HFF-Myc (cell line): ENCODE measurements around the gene SCRG1.

ENCODE experiments used
- DNase-seq: peaks from one replicate; pipeline ENCODE4 v3.0.0-alpha.2; 2011; ENCODE audit warnings: low read depth; ENCODE audit errors: extremely low read depth
- H3K4me3 ChIP-seq: replicated peaks from 2 replicates; pipeline ENCODE4 v1.5.1; 2011; ENCODE audit warnings: low read depth, mild to moderate bottlenecking, control low read depth, low read length
- CTCF ChIP-seq: IDR thresholded peaks from 2 replicates; pipeline ENCODE4 v1.5.1; 2012; ENCODE audit warnings: mild to moderate bottlenecking, low read depth, low read length, control low read depth; ENCODE audit errors: missing control alignments

The SCRG1 gene

DNA sequence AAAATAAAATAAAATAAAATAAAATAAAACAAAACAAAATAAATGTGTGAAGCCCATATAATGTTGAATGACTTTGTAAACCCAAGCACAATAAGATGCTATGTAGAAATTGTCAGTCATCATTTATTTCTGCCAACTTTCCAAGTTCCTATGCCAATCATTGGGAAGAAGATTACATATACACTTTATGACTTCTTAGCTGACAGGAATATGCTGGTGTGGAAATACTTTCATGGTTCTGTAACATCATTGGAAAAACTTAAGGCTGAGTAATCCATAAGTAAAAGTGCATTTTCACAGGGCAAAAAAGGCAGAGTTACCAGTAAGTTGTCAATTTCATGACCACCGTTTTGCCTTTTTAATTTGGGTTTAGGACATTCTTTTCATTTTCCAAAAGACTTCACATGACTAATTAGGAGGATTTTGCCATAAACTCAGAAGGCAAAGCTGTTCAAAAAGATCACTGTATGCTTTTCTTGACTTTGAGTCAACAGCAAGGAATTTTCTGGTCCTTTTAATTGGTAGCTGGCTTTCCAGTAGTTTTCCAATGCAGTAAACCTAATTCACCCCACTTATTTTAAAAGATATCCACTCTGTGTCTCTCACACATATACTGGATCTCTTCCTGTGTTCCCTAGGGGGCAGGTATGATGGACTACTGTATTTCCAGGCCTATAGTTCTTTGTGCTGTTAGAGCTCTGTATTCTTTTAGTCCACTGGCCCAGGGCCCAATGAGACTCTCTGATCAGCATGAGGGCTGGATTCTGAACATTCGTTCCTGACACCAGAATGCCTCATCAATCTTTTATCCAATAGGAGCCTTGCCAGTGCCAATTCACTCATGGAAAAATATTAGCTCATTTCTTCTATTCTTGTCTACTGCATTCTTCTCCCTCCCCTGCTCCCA lies 26.2 kb upstream of the SCRG1 start:
- DNase-seq = no peak
- no peak overlapping the region for H3K4me3 ChIP-seq
- TF ChIP-seq CTCF = no peak

DNA sequence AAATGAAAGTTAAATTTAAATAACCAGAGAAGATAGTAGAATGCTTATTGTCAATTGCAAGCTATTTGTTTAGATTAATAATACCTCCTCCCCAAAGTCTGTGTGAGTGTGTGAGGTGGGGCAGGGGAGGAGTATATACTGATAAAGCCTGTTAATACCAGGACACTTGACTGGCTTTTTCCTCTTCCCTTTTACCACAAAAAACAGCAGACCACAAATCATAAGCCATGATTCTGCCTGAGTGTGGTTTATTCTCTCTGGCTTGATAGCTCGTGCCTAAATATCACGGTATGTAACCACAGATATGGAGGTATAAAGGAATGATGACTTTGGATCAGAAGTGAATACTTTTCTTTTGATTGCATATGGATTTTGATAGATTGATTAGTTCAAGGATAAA lies 21.9 kb upstream of the SCRG1 start:
- no peak for DNase-seq
- no peak overlapping the region for H3K4me3 ChIP-seq
- TF ChIP-seq CTCF = no peak

GRCh38 chr4:173420324-173420752 lies 21.4 kb upstream of the SCRG1 start:
- H3K4me3 ChIP-seq = no peak overlapping the region
- peak; percentile 16 for TF ChIP-seq CTCF
- no peak for DNase-seq

DNA sequence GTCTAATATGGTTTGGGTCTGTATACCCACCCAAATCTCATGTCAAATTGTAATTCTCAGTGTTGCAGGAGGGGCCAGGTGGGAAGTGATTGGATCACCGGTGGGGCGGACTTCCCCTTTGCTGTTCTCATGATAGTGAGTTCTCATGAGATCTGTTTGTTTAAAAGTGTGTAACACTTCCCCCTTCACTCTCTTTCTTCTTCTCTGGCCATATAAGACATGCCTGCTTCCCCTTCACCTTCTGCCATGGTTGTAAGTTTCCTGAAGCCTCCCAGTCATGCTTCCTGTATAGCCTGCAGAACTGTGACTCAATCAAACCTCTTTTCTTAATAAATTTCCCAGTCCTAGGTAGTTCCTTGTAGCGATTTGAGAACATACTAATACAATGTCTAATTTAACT lies 19.7 kb upstream of the SCRG1 start:
- TF ChIP-seq CTCF = no peak
- no peak for DNase-seq

GRCh38 chr4:173417833-173418232 lies 18.9 kb upstream of the SCRG1 start:
- H3K4me3 ChIP-seq = no peak overlapping the region
- no peak for TF ChIP-seq CTCF
- DNase-seq = no peak

More for the DNA sequence above, 19.7 kb upstream of the SCRG1 start:
- no peak overlapping the region for H3K4me3 ChIP-seq

DNA sequence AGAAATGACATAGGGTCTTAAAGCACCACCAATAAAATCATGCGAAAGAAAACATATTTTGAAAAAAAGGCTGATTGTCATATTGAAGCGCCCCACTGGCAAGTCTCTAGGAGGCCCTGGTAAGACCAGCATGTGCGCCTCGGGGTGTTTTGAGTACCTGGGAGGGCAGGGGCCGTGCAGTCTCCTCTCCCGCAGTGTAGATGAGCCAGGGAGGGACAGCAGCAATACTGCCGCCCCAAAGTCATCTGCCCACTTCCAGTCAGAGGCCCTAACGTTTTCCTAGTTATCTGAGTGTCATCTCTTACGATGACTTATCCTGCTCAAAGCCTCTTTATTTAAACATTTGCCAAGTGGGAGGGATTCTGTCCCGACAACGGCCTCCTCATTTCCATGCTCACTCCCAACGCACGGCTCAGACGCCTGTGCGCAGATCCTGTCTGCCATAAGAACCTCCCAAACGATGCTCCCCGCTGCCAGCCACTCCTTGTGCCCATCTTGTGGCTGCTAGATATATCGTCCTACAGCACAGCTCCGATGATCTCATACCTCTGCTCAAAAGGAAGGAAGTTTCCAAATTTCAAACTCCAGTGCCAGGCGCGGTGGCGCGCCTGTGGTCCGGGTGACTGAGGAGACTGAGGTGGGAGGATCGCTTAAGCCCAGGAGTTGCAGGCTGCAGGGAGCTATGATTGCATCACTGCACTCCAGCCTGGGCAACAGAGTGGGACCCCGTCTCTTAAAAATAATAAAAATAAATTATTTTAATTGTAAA lies 17.2 kb upstream of the SCRG1 start:
- TF ChIP-seq CTCF = no peak
- H3K4me3 ChIP-seq = no peak overlapping the region

More for the DNA sequence above, 17.2 kb upstream of the SCRG1 start:
- no peak for DNase-seq
